Measurements from ENCODE around the gene ZNHIT2.
"Not testable (repeated sequence)": the region's sequence is repeated elsewhere in the genome, so short reads cannot be mapped to it uniquely, and the experiment has no call there.

Gene ZNHIT2

GRCh38 chr11:65121447-65121864, 4.0 kb upstream of the ZNHIT2 start:
- peaks cover 4 to 59% (median 32%) of the 10 kb centered on the region in 4 experiments for H3K36me3 ChIP-seq (ENCODE audit: control insufficient read depth in 4 of 4, insufficient read depth in 4 of 4, low read length in 3 of 4)
- CTCF ChIA-PET, result interaction anchor here (0.9 to 4.8 kb wide), 8 partner anchors 9 to 109 kb away, joined by 3 to 35 read pairs (median 10); partner anchors contain the start of genes CAPN1, SYVN1 and TM7SF2
- H3K4me3 ChIP-seq (ENCODE audit: control insufficient read depth in 1 of 7, extremely low read depth in 1 of 7, insufficient read depth in 4 of 7, low read depth in 2 of 7, low read length in 6 of 7), result peak overlapping the region; percentile 89 to 99 (median 97)
- WGBS (ENCODE audit: insufficient coverage), result 0% methylated on average over 18 of the region's 22 CpGs
- H3K4me1 ChIP-seq (ENCODE audit: control extremely low read depth in 1 of 4, control insufficient read depth in 4 of 4, insufficient read depth in 4 of 4, low read length in 3 of 4), result peaks cover 7 to 30% (median 24%) of the 10 kb centered on the region in 4 experiments
- no peaks in the 10 kb centered on the region for H3K27me3 ChIP-seq (replicated peaks in 2 of 5; ENCODE audit: control insufficient read depth in 4 of 5, insufficient read depth in 5 of 5, low read length in 4 of 5)
- DNase-seq, result peak in 2 of 3 donors; percentile 39 to 56
- no peaks in the 10 kb centered on the region for H3K9me3 ChIP-seq (ENCODE audit: control extremely low read depth in 1 of 5, control insufficient read depth in 4 of 5, insufficient read depth in 2 of 5, low read depth in 1 of 5, low read length in 4 of 5)
- H3K27ac ChIP-seq (ENCODE audit: insufficient read depth in 1 of 2, low read depth in 1 of 2, low read length in 2 of 2, poor library complexity in 1 of 2, severe bottlenecking in 2 of 2), result peak overlapping the region; percentile 95 to 97
- POLR2A ChIA-PET, result interaction anchor here (0.6 to 2.2 kb wide), 6 partner anchors 11 to 301 kb away, joined by 3 to 37 read pairs (median 5); partner anchors contain the start of genes CAPN1, NEAT1 and SYVN1

GRCh38 chr11:65120831-65121230, 3.3 kb upstream of the ZNHIT2 start:
- Histone ChIP-seq H3K36me3 (ENCODE audit: control insufficient read depth in 4 of 4, insufficient read depth in 4 of 4, low read length in 3 of 4) (peaks cover 4 to 60% (median 31%) of the 10 kb centered on the region in 4 experiments), H3K27me3 (replicated peaks in 2 of 5; ENCODE audit: control insufficient read depth in 4 of 5, insufficient read depth in 5 of 5, low read length in 4 of 5) (no peaks in the 10 kb centered on the region), H3K27ac (ENCODE audit: insufficient read depth in 1 of 2, low read depth in 1 of 2, low read length in 2 of 2, poor library complexity in 1 of 2, severe bottlenecking in 2 of 2) (peak overlapping the region; percentile 95 to 97), H3K9me3 (ENCODE audit: control extremely low read depth in 1 of 5, control insufficient read depth in 4 of 5, insufficient read depth in 2 of 5, low read depth in 1 of 5, low read length in 4 of 5) (no peaks in the 10 kb centered on the region), H3K4me1 (ENCODE audit: control extremely low read depth in 1 of 4, control insufficient read depth in 4 of 4, insufficient read depth in 4 of 4, low read length in 3 of 4) (peaks cover 7 to 37% (median 28%) of the 10 kb centered on the region in 4 experiments), H3K4me3 (ENCODE audit: control insufficient read depth in 1 of 7, extremely low read depth in 1 of 7, insufficient read depth in 4 of 7, low read depth in 2 of 7, low read length in 6 of 7) (peak overlapping the region in 6 of 7 experiments; percentile 95 to 99 (median 98))
- ChIA-PET CTCF (interaction anchor here (0.9 to 4.8 kb wide), 8 partner anchors 8 to 109 kb away, joined by 3 to 35 read pairs (median 10); partner anchors contain the start of genes CAPN1 and TM7SF2), POLR2A (interaction anchor here (1.2 to 2.2 kb wide), 2 partner anchors 11 to 13 kb away, joined by 4 to 37 read pairs; partner anchors contain the start of gene SYVN1)
- DNase-seq, result no peak
- 86% methylated on average over 1 of the region's 3 CpGs for WGBS (ENCODE audit: insufficient coverage)

- Histone ChIP-seq H3K4me3 (ENCODE audit: control insufficient read depth in 1 of 7, extremely low read depth in 1 of 7, insufficient read depth in 4 of 7, low read depth in 2 of 7, low read length in 6 of 7) (no peak overlapping the region), H3K4me1 (ENCODE audit: control extremely low read depth in 1 of 4, control insufficient read depth in 4 of 4, insufficient read depth in 4 of 4, low read length in 3 of 4) (peaks cover 7 to 42% (median 29%) of the 10 kb centered on the region in 4 experiments), H3K9me3 (ENCODE audit: control extremely low read depth in 1 of 5, control insufficient read depth in 4 of 5, insufficient read depth in 2 of 5, low read depth in 1 of 5, low read length in 4 of 5) (no peaks in the 10 kb centered on the region), H3K27ac (ENCODE audit: insufficient read depth in 1 of 2, low read depth in 1 of 2, low read length in 2 of 2, poor library complexity in 1 of 2, severe bottlenecking in 2 of 2) (peak overlapping the region in 1 of 2 experiments; percentile 97), H3K36me3 (ENCODE audit: control insufficient read depth in 4 of 4, insufficient read depth in 4 of 4, low read length in 3 of 4) (peaks cover 4 to 60% (median 25%) of the 10 kb centered on the region in 4 experiments), H3K27me3 (replicated peaks in 2 of 5; ENCODE audit: control insufficient read depth in 4 of 5, insufficient read depth in 5 of 5, low read length in 4 of 5) (no peaks in the 10 kb centered on the region)
- DNase-seq, result no peak
- ChIA-PET CTCF (interaction anchor here (1.0 to 4.8 kb wide), 5 partner anchors 9 to 62 kb away, joined by 3 to 35 read pairs (median 12); partner anchors contain the start of genes CAPN1 and TM7SF2), POLR2A (no interaction called here)
These were observed 2.1 kb upstream of the ZNHIT2 start for GRCh38 chr11:65119670-65119995.

- POLR2A ChIA-PET, result interaction anchor here (1.4 to 3.7 kb wide), 2 partner anchors 13 to 16 kb away, joined by 5 to 26 read pairs; partner anchors contain the start of gene SYVN1
- CTCF ChIA-PET, result interaction anchor here (1.0 to 4.8 kb wide), 10 partner anchors 9 to 273 kb away, joined by 3 to 35 read pairs (median 10); partner anchors contain the start of genes CAPN1 and TM7SF2
- H3K27me3 ChIP-seq (replicated peaks in 2 of 5; ENCODE audit: control insufficient read depth in 4 of 5, insufficient read depth in 5 of 5, low read length in 4 of 5); H3K4me3 ChIP-seq (ENCODE audit: control insufficient read depth in 1 of 7, extremely low read depth in 1 of 7, insufficient read depth in 4 of 7, low read depth in 2 of 7, low read length in 6 of 7); H3K9me3 ChIP-seq (ENCODE audit: control extremely low read depth in 1 of 5, control insufficient read depth in 4 of 5, insufficient read depth in 2 of 5, low read depth in 1 of 5, low read length in 4 of 5); DNase-seq: not testable (repeated sequence)
- H3K36me3 ChIP-seq (ENCODE audit: control insufficient read depth in 4 of 4, insufficient read depth in 4 of 4, low read length in 3 of 4), result peaks cover 4 to 57% (median 22%) of the 10 kb centered on the region in 4 experiments
- peak overlapping the region in 1 of 2 experiments; percentile 34 for H3K27ac ChIP-seq (ENCODE audit: insufficient read depth in 1 of 2, low read depth in 1 of 2, low read length in 2 of 2, poor library complexity in 1 of 2, severe bottlenecking in 2 of 2)
- peaks cover 7 to 43% (median 29%) of the 10 kb centered on the region in 4 experiments for H3K4me1 ChIP-seq (ENCODE audit: control extremely low read depth in 1 of 4, control insufficient read depth in 4 of 4, insufficient read depth in 4 of 4, low read length in 3 of 4)
- 98% methylated on average over 13 of the region's 18 CpGs for WGBS (ENCODE audit: insufficient coverage)
These were observed 1.6 kb upstream of the ZNHIT2 start for GRCh38 chr11:65118891-65119669.

- Histone ChIP-seq H3K4me3 (ENCODE audit: control insufficient read depth in 1 of 7, extremely low read depth in 1 of 7, insufficient read depth in 4 of 7, low read depth in 2 of 7, low read length in 6 of 7) (no peak overlapping the region), H3K4me1 (ENCODE audit: control extremely low read depth in 1 of 4, control insufficient read depth in 4 of 4, insufficient read depth in 4 of 4, low read length in 3 of 4) (peaks cover 7 to 50% (median 35%) of the 10 kb centered on the region in 4 experiments), H3K27me3 (replicated peaks in 2 of 5; ENCODE audit: control insufficient read depth in 4 of 5, insufficient read depth in 5 of 5, low read length in 4 of 5) (no peaks in the 10 kb centered on the region), H3K9me3 (ENCODE audit: control extremely low read depth in 1 of 5, control insufficient read depth in 4 of 5, insufficient read depth in 2 of 5, low read depth in 1 of 5, low read length in 4 of 5) (no peaks in the 10 kb centered on the region), H3K27ac (ENCODE audit: insufficient read depth in 1 of 2, low read depth in 1 of 2, low read length in 2 of 2, poor library complexity in 1 of 2, severe bottlenecking in 2 of 2) (peak overlapping the region in 1 of 2 experiments; percentile 34), H3K36me3 (ENCODE audit: control insufficient read depth in 4 of 4, insufficient read depth in 4 of 4, low read length in 3 of 4) (peaks cover 4 to 57% (median 22%) of the 10 kb centered on the region in 4 experiments)
- 96% methylated on average over 17 of the region's 18 CpGs for WGBS (ENCODE audit: insufficient coverage)
- DNase-seq, result no peak
- POLR2A ChIA-PET, result interaction anchor here (0.8 to 3.7 kb wide), 7 partner anchors 14 to 240 kb away, joined by 3 to 26 read pairs (median 5); partner anchors contain the start of genes ARL2, CAPN1, EHD1 and SYVN1
- CTCF ChIA-PET, result interaction anchor here (0.8 to 4.8 kb wide), 13 partner anchors 8 to 331 kb away, joined by 3 to 35 read pairs (median 5); partner anchors contain the start of genes BATF2, CAPN1 and TM7SF2
These were observed 766 bp upstream of the ZNHIT2 start for GRCh38 chr11:65118097-65118837.

- Histone ChIP-seq H3K36me3 (ENCODE audit: control insufficient read depth in 4 of 4, insufficient read depth in 4 of 4, low read length in 3 of 4) (peaks cover 4 to 57% (median 22%) of the 10 kb centered on the region in 4 experiments), H3K27ac (ENCODE audit: insufficient read depth in 1 of 2, low read depth in 1 of 2, low read length in 2 of 2, poor library complexity in 1 of 2, severe bottlenecking in 2 of 2) (peak overlapping the region; percentile 68 to 86), H3K27me3 (replicated peaks in 2 of 5; ENCODE audit: control insufficient read depth in 4 of 5, insufficient read depth in 5 of 5, low read length in 4 of 5) (no peaks in the 10 kb centered on the region), H3K4me3 (ENCODE audit: control insufficient read depth in 1 of 7, extremely low read depth in 1 of 7, insufficient read depth in 4 of 7, low read depth in 2 of 7, low read length in 6 of 7) (peak overlapping the region; percentile 50 to 90 (median 88)), H3K4me1 (ENCODE audit: control extremely low read depth in 1 of 4, control insufficient read depth in 4 of 4, insufficient read depth in 4 of 4, low read length in 3 of 4) (peaks cover 6 to 58% (median 42%) of the 10 kb centered on the region in 4 experiments), H3K9me3 (ENCODE audit: control extremely low read depth in 1 of 5, control insufficient read depth in 4 of 5, insufficient read depth in 2 of 5, low read depth in 1 of 5, low read length in 4 of 5) (no peaks in the 10 kb centered on the region)
- ChIA-PET POLR2A (interaction anchor here (1.0 to 3.7 kb wide), 5 partner anchors 11 to 65 kb away, joined by 3 to 26 read pairs (median 5); partner anchors contain the start of genes CAPN1 and SYVN1), CTCF (interaction anchor here (0.8 to 3.4 kb wide), 11 partner anchors 7 to 329 kb away, joined by 3 to 23 read pairs (median 5); partner anchors contain the start of genes CAPN1, SPDYC and VPS51)
- DNase-seq, result peak in 2 of 3 donors; percentile 57 to 68
- WGBS (ENCODE audit: insufficient coverage), result 29% methylated on average over 68 of the region's 68 CpGs
These were observed 913 bp downstream of the ZNHIT2 start for GRCh38 chr11:65116370-65117205.
